ENCODE data around the gene SLC16A12. TPM values are rescaled to one million over a fixed set of nuclear protein-coding genes. Genes with fewer than 3 reads are reported as not detected.

The SLC16A12 gene
- total and polyA plus RNA-seq, 2 of the 4 experiments (the other 2 are of a cell fraction): 1.4 to 1.6 TPM

DNA sequence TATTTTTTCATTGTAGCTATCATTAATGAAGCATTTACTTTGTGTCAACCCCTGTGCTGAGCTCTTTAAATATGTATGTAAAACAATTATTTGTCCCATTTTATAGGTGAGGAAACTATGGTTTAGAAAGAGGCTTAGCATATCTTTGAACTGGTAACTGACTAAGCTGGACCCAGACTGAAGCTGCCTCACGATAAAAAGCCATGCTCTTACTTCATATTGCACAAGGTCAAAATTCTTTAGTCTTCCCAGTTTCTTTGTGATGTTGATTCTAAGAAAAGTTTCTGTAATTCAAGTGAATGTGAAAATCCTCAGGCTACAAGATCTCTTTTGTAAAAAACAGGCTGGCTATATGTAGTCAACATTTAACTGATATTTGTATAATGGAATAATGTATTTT is 46.6 kb upstream of the SLC16A12 start:
- CTCF ChIA-PET: no interaction called here
- no peak overlapping the region for H3K23ac ChIP-seq (ENCODE audit: low read depth, low read length)
- no peak overlapping the region for H4K5ac ChIP-seq (ENCODE audit: low read depth, low read length)
- H3K27me3 ChIP-seq (ENCODE audit: control insufficient read depth, insufficient read depth, low read length): no peaks in the 10 kb centered on the region
- H3K4ac ChIP-seq (ENCODE audit: low read depth, low read length): no peak overlapping the region
- H2AK9ac ChIP-seq (replicated peaks; ENCODE audit: low read depth, low read length, poor library complexity): no peak overlapping the region
- WGBS, 2 experiments (ENCODE audit: extremely low coverage in 2 of 2, insufficient read length in 1 of 2): no CpG with 5 or more reads among the region's 1 CpG
- no peak overlapping the region for H4K91ac ChIP-seq (ENCODE audit: insufficient read depth, low read depth, low read length)
- BruUV-seq (replicated peaks): no TSS peak
- H3K4me2 ChIP-seq (ENCODE audit: low read depth, low read length): no peak overlapping the region
- in situ Hi-C loops (cut with MboI; ENCODE audit: low sequenced_read_pairs): no loop called here
- H3K36me3 ChIP-seq (ENCODE audit: control insufficient read depth, insufficient read depth, low read length): no peaks in the 10 kb centered on the region
- dilution Hi-C loops (cut with HindIII; ENCODE audit: low sequenced_read_pairs, unreplicated experiment): no loop called here
- H3K14ac ChIP-seq (replicated peaks; ENCODE audit: low read depth, low read length): no peak overlapping the region
- H3K79me1 ChIP-seq (ENCODE audit: low read depth in 1 of 2, low read length in 2 of 2): no peaks in the 10 kb centered on the region
- TF ChIP-seq CHD1 (IDR thresholded peaks at IDR 0.05; ENCODE audit: low read depth, low read length) (no peak), RFX5 (IDR thresholded peaks at IDR 0.05; ENCODE audit: low read depth, low read length) (no peak), POLR2A (IDR thresholded peaks at IDR 0.05; ENCODE audit: low read depth, low read length) (no peak), NFE2L2 (IDR thresholded peaks at IDR 0.05; ENCODE audit: low read depth, low read length) (no peak), RAD21 (IDR thresholded peaks at IDR 0.05; ENCODE audit: low read length) (no peak), FOS (IDR thresholded peaks at IDR 0.05; ENCODE audit: low read depth, low read length) (no peak), CEBPB (IDR thresholded peaks at IDR 0.05; ENCODE audit: low read depth, low read length) (no peak), MAZ (IDR thresholded peaks at IDR 0.05; ENCODE audit: borderline replicate concordance, low read depth, low read length) (no peak), MXI1 (IDR thresholded peaks at IDR 0.05; ENCODE audit: borderline replicate concordance, low read depth, low read length) (no peak), BHLHE40 (IDR thresholded peaks at IDR 0.05; ENCODE audit: low read depth, low read length) (no peak), SMC3 (IDR thresholded peaks at IDR 0.05; ENCODE audit: low read depth, low read length) (no peak), MAFK (IDR thresholded peaks at IDR 0.05; ENCODE audit: low read depth, low read length) (no peak), RCOR1 (IDR thresholded peaks at IDR 0.05; ENCODE audit: insufficient replicate concordance, low read length) (no peak)
- TF ChIP-seq, protein P1, sequence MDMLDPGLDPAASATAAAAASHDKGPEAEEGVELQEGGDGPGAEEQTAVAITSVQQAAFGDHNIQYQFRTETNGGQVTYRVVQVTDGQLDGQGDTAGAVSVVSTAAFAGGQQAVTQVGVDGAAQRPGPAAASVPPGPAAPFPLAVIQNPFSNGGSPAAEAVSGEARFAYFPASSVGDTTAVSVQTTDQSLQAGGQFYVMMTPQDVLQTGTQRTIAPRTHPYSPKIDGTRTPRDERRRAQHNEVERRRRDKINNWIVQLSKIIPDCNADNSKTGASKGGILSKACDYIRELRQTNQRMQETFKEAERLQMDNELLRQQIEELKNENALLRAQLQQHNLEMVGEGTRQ (IDR thresholded peaks at IDR 0.05; ENCODE audit: low read depth, low read length): no peak
- TF ChIP-seq, protein P2, sequence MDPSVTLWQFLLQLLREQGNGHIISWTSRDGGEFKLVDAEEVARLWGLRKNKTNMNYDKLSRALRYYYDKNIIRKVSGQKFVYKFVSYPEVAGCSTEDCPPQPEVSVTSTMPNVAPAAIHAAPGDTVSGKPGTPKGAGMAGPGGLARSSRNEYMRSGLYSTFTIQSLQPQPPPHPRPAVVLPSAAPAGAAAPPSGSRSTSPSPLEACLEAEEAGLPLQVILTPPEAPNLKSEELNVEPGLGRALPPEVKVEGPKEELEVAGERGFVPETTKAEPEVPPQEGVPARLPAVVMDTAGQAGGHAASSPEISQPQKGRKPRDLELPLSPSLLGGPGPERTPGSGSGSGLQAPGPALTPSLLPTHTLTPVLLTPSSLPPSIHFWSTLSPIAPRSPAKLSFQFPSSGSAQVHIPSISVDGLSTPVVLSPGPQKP (IDR thresholded peaks at IDR 0.05; ENCODE audit: borderline replicate concordance, low read depth, low read length): no peak
- TF ChIP-seq, protein P3, sequence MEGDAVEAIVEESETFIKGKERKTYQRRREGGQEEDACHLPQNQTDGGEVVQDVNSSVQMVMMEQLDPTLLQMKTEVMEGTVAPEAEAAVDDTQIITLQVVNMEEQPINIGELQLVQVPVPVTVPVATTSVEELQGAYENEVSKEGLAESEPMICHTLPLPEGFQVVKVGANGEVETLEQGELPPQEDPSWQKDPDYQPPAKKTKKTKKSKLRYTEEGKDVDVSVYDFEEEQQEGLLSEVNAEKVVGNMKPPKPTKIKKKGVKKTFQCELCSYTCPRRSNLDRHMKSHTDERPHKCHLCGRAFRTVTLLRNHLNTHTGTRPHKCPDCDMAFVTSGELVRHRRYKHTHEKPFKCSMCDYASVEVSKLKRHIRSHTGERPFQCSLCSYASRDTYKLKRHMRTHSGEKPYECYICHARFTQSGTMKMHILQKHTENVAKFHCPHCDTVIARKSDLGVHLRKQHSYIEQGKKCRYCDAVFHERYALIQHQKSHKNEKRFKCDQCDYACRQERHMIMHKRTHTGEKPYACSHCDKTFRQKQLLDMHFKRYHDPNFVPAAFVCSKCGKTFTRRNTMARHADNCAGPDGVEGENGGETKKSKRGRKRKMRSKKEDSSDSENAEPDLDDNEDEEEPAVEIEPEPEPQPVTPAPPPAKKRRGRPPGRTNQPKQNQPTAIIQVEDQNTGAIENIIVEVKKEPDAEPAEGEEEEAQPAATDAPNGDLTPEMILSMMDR (conservative IDR thresholded peaks at IDR 0.05; ENCODE audit: low read depth, low read length): no peak
- H3K18ac ChIP-seq (ENCODE audit: low read depth, low read length): no peak overlapping the region
- no peak overlapping the region for H2AFZ ChIP-seq (replicated peaks; ENCODE audit: low read length, poor library complexity)
- no peak overlapping the region for H2BK5ac ChIP-seq (ENCODE audit: low read depth, low read length, poor library complexity, severe bottlenecking)
- no peaks in the 10 kb centered on the region for H3K9me1 ChIP-seq (ENCODE audit: insufficient read depth, low read length)
- ATAC-seq (ENCODE audit: low read depth) (no peak), DNase-seq (no peak)
- no peak overlapping the region for H2BK120ac ChIP-seq (ENCODE audit: low read depth, low read length)
- H3K9ac ChIP-seq (ENCODE audit: low read depth, low read length): no peak overlapping the region
- no peak overlapping the region for H4K8ac ChIP-seq (ENCODE audit: low read depth in 2 of 2, low read length in 2 of 2)
- no peak overlapping the region for H2BK15ac ChIP-seq (ENCODE audit: low read depth, low read length)
- H3K27ac ChIP-seq (ENCODE audit: insufficient read depth, low read length): no peak overlapping the region
- H3K9me3 ChIP-seq (ENCODE audit: control insufficient read depth, insufficient read depth, low read length): 0 out of 2 replicates have a peak, but pooled peaks cover 2% of the 10 kb centered on the region
- intact Hi-C loops (cut with micrococcal nuclease): no loop called here
- POLR2A ChIA-PET (ENCODE audit: unreplicated experiment): no interaction called here
- H2BK20ac ChIP-seq (ENCODE audit: low read depth, low read length): no peak overlapping the region
- no peaks in the 10 kb centered on the region for H4K20me1 ChIP-seq (ENCODE audit: insufficient read depth, low read length)
- H2AK5ac ChIP-seq (ENCODE audit: low read depth, low read length): no peak overlapping the region
- H3K4me1 ChIP-seq (ENCODE audit: control insufficient read depth, insufficient read depth, low read length): no peaks in the 10 kb centered on the region
- H3K56ac ChIP-seq (ENCODE audit: extremely low read depth, insufficient read depth, low read length): no peak overlapping the region
- no peak overlapping the region for H3K4me3 ChIP-seq (ENCODE audit: insufficient read depth, low read depth, low read length)

Measured in IMR-90 (cell line).